Mammary epithelial cell (primary cell): ENCODE data around the gene COL19A1.

Source experiments
- CTCF ChIP-seq, 2 donors: IDR thresholded peaks in 1 of 2; conservative IDR thresholded peaks in 1 of 2; 2 replicates each; pipeline ENCODE4 v1.5.1; 2011 to 2012; ENCODE audit warnings: inconsistent platforms in 2 of 2, low read length in 2 of 2, mild to moderate bottlenecking in 2 of 2, control low read depth in 1 of 2, low read depth in 1 of 2; ENCODE audit not compliant: insufficient read depth in 1 of 2; ENCODE audit errors: extremely low read depth in 1 of 2
- EZH2 ChIP-seq: IDR thresholded peaks from 2 replicates; pipeline ENCODE4 v1.6.1; 2012; ENCODE audit warnings: low read length, inconsistent platforms, borderline replicate concordance

- TF ChIP-seq CTCF (conservative IDR thresholded peaks at IDR 0.05 in 1 of 2, IDR thresholded peaks at IDR 0.05 in 1 of 2; ENCODE audit: extremely low read depth in 1 of 2, insufficient read depth in 1 of 2, low read depth in 1 of 2, low read length in 2 of 2) (no peak), EZH2 (no peak)
Observed at GRCh38 chr6:70160276-70160675, 293.9 kb downstream of the COL19A1 start.
